ENCODE results near the gene HDAC11. TPM values are rescaled to one million over a fixed set of nuclear protein-coding genes. Genes with fewer than 3 reads are reported as not detected.

The HDAC11 gene
- total RNA-seq, 1 experiment from 2014 or later, result 7.0 TPM

DNA sequence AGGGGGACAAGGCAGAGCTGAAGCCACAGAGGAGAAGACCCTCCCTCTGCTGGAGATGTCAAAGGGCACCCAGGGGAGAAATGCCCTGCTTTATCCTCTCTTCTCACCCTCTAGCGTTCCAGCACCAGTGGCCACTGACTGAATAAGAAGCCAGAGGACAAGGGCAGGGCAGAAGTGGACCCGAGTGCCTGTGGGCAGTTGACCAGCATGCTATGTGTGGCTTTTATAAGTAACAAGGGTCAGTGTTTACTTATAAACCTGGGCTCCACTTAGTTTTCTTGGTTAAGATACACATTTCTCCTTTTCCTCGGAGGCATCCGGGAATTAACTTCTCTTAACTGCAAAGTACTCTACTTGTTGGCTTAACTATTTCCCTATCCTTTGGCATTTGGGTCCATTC, 13.3 kb upstream of the HDAC11 start:
- Histone ChIP-seq H2AK5ac (ENCODE audit: insufficient read length, low read length) (no peak overlapping the region), H4K20me1 (ENCODE audit: control insufficient read depth, insufficient read depth, insufficient read length) (no peaks in the 10 kb centered on the region), H3K18ac (ENCODE audit: insufficient read length, low read depth, low read length) (no peak overlapping the region), H2BK5ac (ENCODE audit: insufficient read length, low read length) (no peak overlapping the region), H3K23ac (ENCODE audit: insufficient read length, low read depth, low read length) (no peak overlapping the region), H2BK120ac (ENCODE audit: low read depth, low read length, poor library complexity, severe bottlenecking) (no peak overlapping the region), H2BK20ac (ENCODE audit: low read depth, low read length, poor library complexity, severe bottlenecking) (no peak overlapping the region), H3K27me3 (ENCODE audit: insufficient read depth, low read length) (no peaks in the 10 kb centered on the region; the same call in 1 of the 2 replicates), H3K79me2 (ENCODE audit: insufficient read depth, low read length) (no peaks in the 10 kb centered on the region), H3T11ph (ENCODE audit: low read length) (no peak overlapping the region), H4K5ac (ENCODE audit: insufficient read length, low read depth, low read length) (no peak overlapping the region), H3K4ac (ENCODE audit: low read depth, low read length) (no peak overlapping the region), H4K91ac (ENCODE audit: insufficient read length, low read depth, low read length) (no peak overlapping the region), H2BK15ac (ENCODE audit: low read depth, low read length) (no peak overlapping the region), H3K23me2 (ENCODE audit: insufficient read length, low read depth, low read length, poor library complexity, severe bottlenecking) (no peaks in the 10 kb centered on the region), H2BK12ac (ENCODE audit: insufficient read length, low read depth, low read length) (no peak overlapping the region), H3K56ac (ENCODE audit: insufficient read length, low read depth, low read length) (no peak overlapping the region), H3K9me3 (ENCODE audit: control insufficient read depth, low read depth, low read length) (no peaks in the 10 kb centered on the region), H3K9ac (ENCODE audit: extremely low read depth, insufficient read length, low read length) (no peak overlapping the region), H4K8ac (replicated peaks; ENCODE audit: insufficient read length, low read depth, low read length) (no peak overlapping the region), H3K14ac (ENCODE audit: insufficient read depth, low read length) (no peak overlapping the region), H3K4me2 (ENCODE audit: insufficient read depth, insufficient read length, low read length) (no peak overlapping the region), H3K27ac (ENCODE audit: insufficient read length, low read depth, low read length) (no peak overlapping the region), H3K79me1 (ENCODE audit: insufficient read depth, low read depth, low read length, poor library complexity, severe bottlenecking) (no peaks in the 10 kb centered on the region), H3K4me1 (ENCODE audit: insufficient read depth, low read length) (no peaks in the 10 kb centered on the region), H2AFZ (ENCODE audit: low read length) (no peak overlapping the region)
- peaks cover 0 to 2% of the 10 kb centered on the region in 2 experiments; a peak in 1 of 4 replicates for H3K4me1 Mint-ChIP-seq
- TF ChIP-seq, protein P1, sequence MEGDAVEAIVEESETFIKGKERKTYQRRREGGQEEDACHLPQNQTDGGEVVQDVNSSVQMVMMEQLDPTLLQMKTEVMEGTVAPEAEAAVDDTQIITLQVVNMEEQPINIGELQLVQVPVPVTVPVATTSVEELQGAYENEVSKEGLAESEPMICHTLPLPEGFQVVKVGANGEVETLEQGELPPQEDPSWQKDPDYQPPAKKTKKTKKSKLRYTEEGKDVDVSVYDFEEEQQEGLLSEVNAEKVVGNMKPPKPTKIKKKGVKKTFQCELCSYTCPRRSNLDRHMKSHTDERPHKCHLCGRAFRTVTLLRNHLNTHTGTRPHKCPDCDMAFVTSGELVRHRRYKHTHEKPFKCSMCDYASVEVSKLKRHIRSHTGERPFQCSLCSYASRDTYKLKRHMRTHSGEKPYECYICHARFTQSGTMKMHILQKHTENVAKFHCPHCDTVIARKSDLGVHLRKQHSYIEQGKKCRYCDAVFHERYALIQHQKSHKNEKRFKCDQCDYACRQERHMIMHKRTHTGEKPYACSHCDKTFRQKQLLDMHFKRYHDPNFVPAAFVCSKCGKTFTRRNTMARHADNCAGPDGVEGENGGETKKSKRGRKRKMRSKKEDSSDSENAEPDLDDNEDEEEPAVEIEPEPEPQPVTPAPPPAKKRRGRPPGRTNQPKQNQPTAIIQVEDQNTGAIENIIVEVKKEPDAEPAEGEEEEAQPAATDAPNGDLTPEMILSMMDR (conservative IDR thresholded peaks at IDR 0.05), result no peak
- no peaks in the 10 kb centered on the region; a peak in 1 of 5 replicates for H3K9me3 Mint-ChIP-seq
- no peak overlapping the region for H3K4me3 Mint-ChIP-seq
- no peak for DNase-seq
- peaks cover 42% of the 10 kb centered on the region for H3K27me3 Mint-ChIP-seq (ENCODE audit: low read depth)
- H3K27ac Mint-ChIP-seq, result no peak overlapping the region
- H3K36me3 Mint-ChIP-seq (ENCODE audit: insufficient read depth in 1 of 3, low read depth in 3 of 3), result no peaks in the 10 kb centered on the region
- no CpG with 5 or more reads among the region's 4 CpGs for WGBS (ENCODE audit: extremely low coverage, insufficient read length, low lambda C conversion rate)

Measured in H9 (cell line).